WTC11 (cell line): ENCODE measurements around the gene RASAL2. TPM values are rescaled to one million over a fixed set of nuclear protein-coding genes. Genes with fewer than 3 reads are reported as not detected.
A peak's percentile ranks its signal among the peaks of the same experiment; 100 is the strongest.

Experiments
- ATAC-seq: fragments of 200-7000 bp; cut with Tn5 transposase; 2 replicates; pipeline ENCODE4 v1.10.0; 2021; ENCODE audit warnings: mild to moderate bottlenecking, moderate library complexity
- CTCF ChIA-PET: fragments of 300-600 bp; sonication (Branson Sonifier 250); formaldehyde crosslinking; loops from one replicate; lab custom pipeline; 2021; ENCODE audit warnings: antibody characterized with exemption; lab: Charles Lee
- POLR2A ChIA-PET: fragments of 350-600 bp; sonication (Branson Sonifier 250); formaldehyde crosslinking; loops from one replicate; lab custom pipeline; 2021; ENCODE audit warnings: antibody characterized with exemption; lab: Charles Lee
- DNase-seq: peaks from one replicate; pipeline ENCODE4 v3.0.0; 2021; ENCODE audit warnings: low spot score
- H3K27ac Mint-ChIP-seq: 2 replicates; pipeline ENCODE4 v1.8.0; 2021; ENCODE audit warnings: mixed read lengths
- H3K27me3 Mint-ChIP-seq: 2 replicates; pipeline ENCODE4 v1.8.0; 2021; ENCODE audit warnings: low read depth, mild to moderate bottlenecking, moderate library complexity, mixed read lengths
- H3K36me3 Mint-ChIP-seq: 2 replicates; pipeline ENCODE4 v1.8.0; 2021; ENCODE audit warnings: mixed read lengths
- H3K4me1 Mint-ChIP-seq: 2 replicates; pipeline ENCODE4 v1.8.0; 2022; ENCODE audit warnings: mixed read lengths
- H3K4me3 Mint-ChIP-seq: 2 replicates; pipeline ENCODE4 v1.8.0; 2021; ENCODE audit warnings: mild to moderate bottlenecking, moderate library complexity, mixed read lengths
- H3K9me3 Mint-ChIP-seq: 2 replicates; pipeline ENCODE4 v1.8.0; 2021; ENCODE audit warnings: mixed read lengths
- ETV6 ChIP-seq: sonication (generic); formaldehyde crosslinking; IDR thresholded peaks from 2 replicates; pipeline ENCODE4 v1.8.1; 2022; ENCODE audit warnings: mild to moderate bottlenecking, missing genetic modification reagents
- FOXK1 ChIP-seq: sonication (generic); formaldehyde crosslinking; IDR thresholded peaks from 2 replicates; pipeline ENCODE4 v1.8.0; 2022; ENCODE audit warnings: mild to moderate bottlenecking, moderate library complexity, missing genetic modification reagents
- FOXP1 ChIP-seq: sonication (generic); formaldehyde crosslinking; IDR thresholded peaks from 2 replicates; pipeline ENCODE4 v1.8.0; 2022; ENCODE audit warnings: missing genetic modification reagents, mild to moderate bottlenecking, moderate library complexity, borderline replicate concordance
- IRF2 ChIP-seq: sonication (generic); formaldehyde crosslinking; IDR thresholded peaks from 2 replicates; pipeline ENCODE4 v1.8.0; 2022; ENCODE audit warnings: low read depth, missing genetic modification reagents, borderline replicate concordance
- KAT7 ChIP-seq: sonication (generic); formaldehyde crosslinking; IDR thresholded peaks from 2 replicates; pipeline ENCODE4 v1.8.1; 2023; ENCODE audit warnings: missing genetic modification reagents, mild to moderate bottlenecking, borderline replicate concordance
- MXD4 ChIP-seq: fragments of 250-450 bp; sonication (Bioruptor Pico); IDR thresholded peaks from 2 replicates; pipeline ENCODE4 v1.8.0; 2021; ENCODE audit warnings: mild to moderate bottlenecking, moderate library complexity, borderline replicate concordance
- MYBL2 ChIP-seq: sonication (generic); formaldehyde crosslinking; IDR thresholded peaks from 2 replicates; pipeline ENCODE4 v1.8.1; 2023; ENCODE audit warnings: mild to moderate bottlenecking, moderate library complexity, missing genetic modification reagents
- OVOL2 ChIP-seq: fragments of 250-450 bp; sonication (Bioruptor Pico); IDR thresholded peaks from 2 replicates; pipeline ENCODE4 v1.9.0; 2021; ENCODE audit warnings: mild to moderate bottlenecking, borderline replicate concordance
- SOX15 ChIP-seq: fragments of 250-450 bp; sonication (Bioruptor Pico); IDR thresholded peaks from 2 replicates; pipeline ENCODE4 v1.9.0; 2021; ENCODE audit warnings: mild to moderate bottlenecking
- TEAD1 ChIP-seq: sonication (generic); formaldehyde crosslinking; IDR thresholded peaks from 2 replicates; pipeline ENCODE4 v1.8.0; 2022; ENCODE audit warnings: mild to moderate bottlenecking, missing genetic modification reagents
- TP53 ChIP-seq: sonication (generic); formaldehyde crosslinking; IDR thresholded peaks from 2 replicates; pipeline ENCODE4 v1.8.1; 2023; ENCODE audit warnings: mild to moderate bottlenecking, missing genetic modification reagents
- ZNF121 ChIP-seq: sonication (generic); formaldehyde crosslinking; IDR thresholded peaks from 2 replicates; pipeline ENCODE4 v1.8.0; 2023; ENCODE audit warnings: missing genetic modification reagents
- ZNF263 ChIP-seq: sonication (generic); formaldehyde crosslinking; IDR thresholded peaks from 2 replicates; pipeline ENCODE4 v1.8.1; 2022; ENCODE audit warnings: low read depth, mild to moderate bottlenecking, moderate library complexity, missing genetic modification reagents
- ZNF317 ChIP-seq: sonication (generic); formaldehyde crosslinking; IDR thresholded peaks from 2 replicates; pipeline ENCODE4 v1.8.1; 2023; ENCODE audit warnings: low read depth, mild to moderate bottlenecking, moderate library complexity, missing genetic modification reagents, borderline replicate concordance
- total RNA-seq: library from RNA; stranded (reverse); gene quantifications from 3 replicates; pipeline ENCODE4 v1.2.3, GENCODE V29; 2021
- TF ChIP-seq, protein P1 (sequence below): sonication (generic); formaldehyde crosslinking; IDR thresholded peaks from 2 replicates; pipeline ENCODE4 v1.8.0; 2022; ENCODE audit warnings: mild to moderate bottlenecking, missing genetic modification reagents
- TF ChIP-seq, protein P2 (sequence below): sonication (generic); formaldehyde crosslinking; IDR thresholded peaks from 2 replicates; pipeline ENCODE4 v1.8.1; 2022; ENCODE audit warnings: missing genetic modification reagents, borderline replicate concordance
- TF ChIP-seq, protein P3 (sequence below): sonication (generic); formaldehyde crosslinking; IDR thresholded peaks from 2 replicates; pipeline ENCODE4 v1.8.0; 2023; ENCODE audit warnings: mild to moderate bottlenecking, missing genetic modification reagents
- TF ChIP-seq, protein P4 (sequence below): sonication (generic); formaldehyde crosslinking; IDR thresholded peaks from 2 replicates; pipeline ENCODE4 v1.8.1; 2023; ENCODE audit warnings: mild to moderate bottlenecking, missing genetic modification reagents
- TF ChIP-seq, protein P5 (sequence below): sonication (generic); formaldehyde crosslinking; IDR thresholded peaks from 2 replicates; pipeline ENCODE4 v1.8.1; 2022; ENCODE audit warnings: low read depth, mild to moderate bottlenecking, moderate library complexity, missing genetic modification reagents, borderline replicate concordance

RASAL2 gene
- total RNA-seq, 1 experiment from 2014 or later = 29.5 TPM

DNA sequence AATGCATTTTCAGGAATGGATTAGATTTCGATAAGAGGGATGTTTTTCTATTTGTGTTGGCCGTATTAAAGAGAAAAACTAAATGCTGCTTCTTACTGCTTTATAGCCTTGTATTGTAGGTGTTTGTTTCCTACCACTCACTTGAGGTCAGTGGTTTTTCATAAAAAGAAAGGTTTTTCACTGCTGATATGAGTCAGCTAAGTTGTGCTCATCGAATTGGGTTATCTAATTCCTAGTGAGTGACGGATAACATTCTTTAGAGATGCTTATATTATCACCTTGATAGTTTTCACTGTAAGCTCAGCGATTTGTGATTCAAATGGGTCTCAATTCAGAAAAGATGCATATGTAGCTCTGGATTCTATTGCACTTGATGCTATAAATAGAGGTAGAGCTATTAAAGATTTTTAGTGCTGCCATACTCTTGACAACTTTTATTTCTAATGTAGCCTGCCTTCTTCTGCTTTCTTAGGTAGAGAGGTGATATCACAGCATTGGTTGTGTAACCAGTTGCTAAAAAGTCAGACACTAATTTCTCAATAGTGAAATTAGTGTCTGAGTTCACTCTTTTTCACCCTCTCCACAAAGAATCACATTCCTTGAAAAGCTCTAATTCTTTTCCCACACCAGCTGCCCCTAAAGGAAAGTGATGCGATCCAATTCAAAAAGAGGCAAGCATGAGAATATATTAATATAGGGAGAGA lies 180.0 kb downstream of the RASAL2 start (continued):
- TF ChIP-seq, protein P1, sequence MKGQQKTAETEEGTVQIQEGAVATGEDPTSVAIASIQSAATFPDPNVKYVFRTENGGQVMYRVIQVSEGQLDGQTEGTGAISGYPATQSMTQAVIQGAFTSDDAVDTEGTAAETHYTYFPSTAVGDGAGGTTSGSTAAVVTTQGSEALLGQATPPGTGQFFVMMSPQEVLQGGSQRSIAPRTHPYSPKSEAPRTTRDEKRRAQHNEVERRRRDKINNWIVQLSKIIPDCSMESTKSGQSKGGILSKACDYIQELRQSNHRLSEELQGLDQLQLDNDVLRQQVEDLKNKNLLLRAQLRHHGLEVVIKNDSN (CRISPR knock-in tag) = no peak
- TF ChIP-seq, protein P2, sequence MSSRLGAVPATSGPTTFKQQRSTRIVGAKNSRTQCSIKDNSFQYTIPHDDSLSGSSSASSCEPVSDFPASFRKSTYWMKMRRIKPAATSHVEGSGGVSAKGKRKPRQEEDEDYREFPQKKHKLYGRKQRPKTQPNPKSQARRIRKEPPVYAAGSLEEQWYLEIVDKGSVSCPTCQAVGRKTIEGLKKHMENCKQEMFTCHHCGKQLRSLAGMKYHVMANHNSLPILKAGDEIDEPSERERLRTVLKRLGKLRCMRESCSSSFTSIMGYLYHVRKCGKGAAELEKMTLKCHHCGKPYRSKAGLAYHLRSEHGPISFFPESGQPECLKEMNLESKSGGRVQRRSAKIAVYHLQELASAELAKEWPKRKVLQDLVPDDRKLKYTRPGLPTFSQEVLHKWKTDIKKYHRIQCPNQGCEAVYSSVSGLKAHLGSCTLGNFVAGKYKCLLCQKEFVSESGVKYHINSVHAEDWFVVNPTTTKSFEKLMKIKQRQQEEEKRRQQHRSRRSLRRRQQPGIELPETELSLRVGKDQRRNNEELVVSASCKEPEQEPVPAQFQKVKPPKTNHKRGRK = no peak
- TF ChIP-seq MXD4 (CRISPR knock-in tag) (no peak), TP53 (CRISPR knock-in tag) (no peak), ZNF317 (CRISPR knock-in tag) (no peak), FOXP1 (no peak), TEAD1 (CRISPR knock-in tag) (no peak)
- TF ChIP-seq, protein P3, sequence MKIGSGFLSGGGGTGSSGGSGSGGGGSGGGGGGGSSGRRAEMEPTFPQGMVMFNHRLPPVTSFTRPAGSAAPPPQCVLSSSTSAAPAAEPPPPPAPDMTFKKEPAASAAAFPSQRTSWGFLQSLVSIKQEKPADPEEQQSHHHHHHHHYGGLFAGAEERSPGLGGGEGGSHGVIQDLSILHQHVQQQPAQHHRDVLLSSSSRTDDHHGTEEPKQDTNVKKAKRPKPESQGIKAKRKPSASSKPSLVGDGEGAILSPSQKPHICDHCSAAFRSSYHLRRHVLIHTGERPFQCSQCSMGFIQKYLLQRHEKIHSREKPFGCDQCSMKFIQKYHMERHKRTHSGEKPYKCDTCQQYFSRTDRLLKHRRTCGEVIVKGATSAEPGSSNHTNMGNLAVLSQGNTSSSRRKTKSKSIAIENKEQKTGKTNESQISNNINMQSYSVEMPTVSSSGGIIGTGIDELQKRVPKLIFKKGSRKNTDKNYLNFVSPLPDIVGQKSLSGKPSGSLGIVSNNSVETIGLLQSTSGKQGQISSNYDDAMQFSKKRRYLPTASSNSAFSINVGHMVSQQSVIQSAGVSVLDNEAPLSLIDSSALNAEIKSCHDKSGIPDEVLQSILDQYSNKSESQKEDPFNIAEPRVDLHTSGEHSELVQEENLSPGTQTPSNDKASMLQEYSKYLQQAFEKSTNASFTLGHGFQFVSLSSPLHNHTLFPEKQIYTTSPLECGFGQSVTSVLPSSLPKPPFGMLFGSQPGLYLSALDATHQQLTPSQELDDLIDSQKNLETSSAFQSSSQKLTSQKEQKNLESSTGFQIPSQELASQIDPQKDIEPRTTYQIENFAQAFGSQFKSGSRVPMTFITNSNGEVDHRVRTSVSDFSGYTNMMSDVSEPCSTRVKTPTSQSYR (CRISPR knock-in tag) = no peak

DNA sequence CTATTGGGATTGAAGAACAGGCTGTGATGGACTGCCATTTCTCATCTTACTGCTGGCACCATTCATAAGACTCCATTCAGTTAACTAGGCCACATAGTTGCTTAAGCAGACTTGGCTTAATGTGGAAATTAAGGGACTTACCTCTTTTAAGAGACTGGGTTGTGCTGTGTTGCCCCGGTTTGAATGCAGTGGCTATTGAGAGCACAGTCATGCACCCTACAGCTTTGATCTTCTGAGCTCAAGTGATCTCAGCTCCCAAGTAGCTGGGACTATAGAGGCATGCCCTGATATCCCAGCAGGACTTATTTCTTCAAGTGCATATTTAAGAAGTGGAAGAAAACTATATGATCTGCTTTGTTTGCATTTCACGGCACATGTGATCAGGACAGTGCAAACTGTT lies 181.1 kb downstream of the RASAL2 start:
- POLR2A ChIA-PET = no interaction called here
- Mint-ChIP-seq H3K36me3 (peaks cover 13% of the 10 kb centered on the region), H3K9me3 (peaks cover 10% of the 10 kb centered on the region), H3K27me3 (no peaks in the 10 kb centered on the region), H3K4me1 (peaks cover 76% of the 10 kb centered on the region), H3K4me3 (no peak overlapping the region), H3K27ac (peak overlapping the region; percentile 60)
- DNase-seq = no peak
- ATAC-seq = peak; percentile 35; the same call in 1 of the 2 replicates
- CTCF ChIA-PET = interaction anchor here (0.7 to 0.8 kb wide), 2 partner anchors 34 to 243 kb away, joined by 3 read pairs; no protein-coding TSS in a partner anchor
- TF ChIP-seq MYBL2 (CRISPR knock-in tag) (no peak), OVOL2 (CRISPR knock-in tag) (no peak), ZNF121 (CRISPR knock-in tag) (no peak), ZNF263 (CRISPR knock-in tag) (no peak), SOX15 (CRISPR knock-in tag) (no peak), ETV6 (CRISPR knock-in tag) (no peak), IRF2 (CRISPR knock-in tag) (no peak), KAT7 (CRISPR knock-in tag) (no peak), FOXK1 (CRISPR knock-in tag) (no peak)
- TF ChIP-seq, protein P4, sequence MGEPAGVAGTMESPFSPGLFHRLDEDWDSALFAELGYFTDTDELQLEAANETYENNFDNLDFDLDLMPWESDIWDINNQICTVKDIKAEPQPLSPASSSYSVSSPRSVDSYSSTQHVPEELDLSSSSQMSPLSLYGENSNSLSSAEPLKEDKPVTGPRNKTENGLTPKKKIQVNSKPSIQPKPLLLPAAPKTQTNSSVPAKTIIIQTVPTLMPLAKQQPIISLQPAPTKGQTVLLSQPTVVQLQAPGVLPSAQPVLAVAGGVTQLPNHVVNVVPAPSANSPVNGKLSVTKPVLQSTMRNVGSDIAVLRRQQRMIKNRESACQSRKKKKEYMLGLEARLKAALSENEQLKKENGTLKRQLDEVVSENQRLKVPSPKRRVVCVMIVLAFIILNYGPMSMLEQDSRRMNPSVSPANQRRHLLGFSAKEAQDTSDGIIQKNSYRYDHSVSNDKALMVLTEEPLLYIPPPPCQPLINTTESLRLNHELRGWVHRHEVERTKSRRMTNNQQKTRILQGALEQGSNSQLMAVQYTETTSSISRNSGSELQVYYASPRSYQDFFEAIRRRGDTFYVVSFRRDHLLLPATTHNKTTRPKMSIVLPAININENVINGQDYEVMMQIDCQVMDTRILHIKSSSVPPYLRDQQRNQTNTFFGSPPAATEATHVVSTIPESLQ (CRISPR knock-in tag) = no peak
- TF ChIP-seq, protein P5, sequence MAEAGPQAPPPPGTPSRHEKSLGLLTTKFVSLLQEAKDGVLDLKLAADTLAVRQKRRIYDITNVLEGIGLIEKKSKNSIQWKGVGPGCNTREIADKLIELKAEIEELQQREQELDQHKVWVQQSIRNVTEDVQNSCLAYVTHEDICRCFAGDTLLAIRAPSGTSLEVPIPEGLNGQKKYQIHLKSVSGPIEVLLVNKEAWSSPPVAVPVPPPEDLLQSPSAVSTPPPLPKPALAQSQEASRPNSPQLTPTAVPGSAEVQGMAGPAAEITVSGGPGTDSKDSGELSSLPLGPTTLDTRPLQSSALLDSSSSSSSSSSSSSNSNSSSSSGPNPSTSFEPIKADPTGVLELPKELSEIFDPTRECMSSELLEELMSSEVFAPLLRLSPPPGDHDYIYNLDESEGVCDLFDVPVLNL (CRISPR knock-in tag) = no peak
